ENCODE results near the gene CYP46A1. TPM values are rescaled to one million over a fixed set of nuclear protein-coding genes. Genes with fewer than 3 reads are reported as not detected.

CYP46A1 gene
- total RNA-seq, 3 donors from 2014 or later (not counting 1 experiment from before 2014, with no cell fraction given): 0.09 to 0.45 (median 0.09) TPM

DNA sequence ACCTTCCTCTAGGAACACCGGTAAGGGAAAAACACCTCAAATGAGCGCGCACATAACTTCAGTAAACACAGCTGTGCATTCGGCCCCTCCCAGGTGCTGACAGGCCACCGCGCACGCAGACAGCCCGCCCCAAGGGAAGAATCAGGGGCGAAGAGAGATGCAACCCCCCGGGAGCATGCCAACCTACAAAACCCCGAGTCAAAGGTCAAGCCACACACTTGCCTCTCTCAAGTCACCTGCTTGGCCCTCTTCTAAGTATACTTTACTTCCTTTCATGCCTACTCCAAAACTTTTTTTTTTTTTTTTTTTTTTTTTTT, 2.3 kb upstream of the CYP46A1 start:
- no peak for ATAC-seq
- no peak for DNase-seq
- Mint-ChIP-seq H3K4me3 (no peak overlapping the region), H3K27ac (no peak overlapping the region), H3K36me3 (no peaks in the 10 kb centered on the region), H3K27me3 (ENCODE audit: low read depth in 2 of 2) (peaks cover 11 to 15% of the 10 kb centered on the region in 2 donors), H3K4me1 (peaks cover 7 to 28% of the 10 kb centered on the region in 2 donors), H3K9me3 (no peaks in the 10 kb centered on the region)
- Histone ChIP-seq H3K4me3 (ENCODE audit: low read length) (no peak overlapping the region), H3K4me1 (ENCODE audit: control insufficient read depth, insufficient read depth, low read length) (peaks cover 23% of the 10 kb centered on the region), H3K27me3 (ENCODE audit: control insufficient read depth, insufficient read depth, low read length) (no peaks in the 10 kb centered on the region), H3K36me3 (ENCODE audit: control insufficient read depth, insufficient read depth, low read length) (no peaks in the 10 kb centered on the region), H3K27ac (ENCODE audit: low read length) (no peak overlapping the region), H3K9me3 (ENCODE audit: control insufficient read depth, insufficient read depth, low read length) (peaks cover 8% of the 10 kb centered on the region)
- TF ChIP-seq, protein P1, sequence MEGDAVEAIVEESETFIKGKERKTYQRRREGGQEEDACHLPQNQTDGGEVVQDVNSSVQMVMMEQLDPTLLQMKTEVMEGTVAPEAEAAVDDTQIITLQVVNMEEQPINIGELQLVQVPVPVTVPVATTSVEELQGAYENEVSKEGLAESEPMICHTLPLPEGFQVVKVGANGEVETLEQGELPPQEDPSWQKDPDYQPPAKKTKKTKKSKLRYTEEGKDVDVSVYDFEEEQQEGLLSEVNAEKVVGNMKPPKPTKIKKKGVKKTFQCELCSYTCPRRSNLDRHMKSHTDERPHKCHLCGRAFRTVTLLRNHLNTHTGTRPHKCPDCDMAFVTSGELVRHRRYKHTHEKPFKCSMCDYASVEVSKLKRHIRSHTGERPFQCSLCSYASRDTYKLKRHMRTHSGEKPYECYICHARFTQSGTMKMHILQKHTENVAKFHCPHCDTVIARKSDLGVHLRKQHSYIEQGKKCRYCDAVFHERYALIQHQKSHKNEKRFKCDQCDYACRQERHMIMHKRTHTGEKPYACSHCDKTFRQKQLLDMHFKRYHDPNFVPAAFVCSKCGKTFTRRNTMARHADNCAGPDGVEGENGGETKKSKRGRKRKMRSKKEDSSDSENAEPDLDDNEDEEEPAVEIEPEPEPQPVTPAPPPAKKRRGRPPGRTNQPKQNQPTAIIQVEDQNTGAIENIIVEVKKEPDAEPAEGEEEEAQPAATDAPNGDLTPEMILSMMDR (IDR thresholded peaks at IDR 0.05): no peak
- WGBS (ENCODE audit: insufficient coverage): 94% methylated on average over 11 of the region's 11 CpGs
- intact Hi-C loops (cut with micrococcal nuclease): loop anchor here (5.0 kb wide), 2 partner anchors 74 to 511 kb away; no protein-coding TSS in a partner anchor

DNA sequence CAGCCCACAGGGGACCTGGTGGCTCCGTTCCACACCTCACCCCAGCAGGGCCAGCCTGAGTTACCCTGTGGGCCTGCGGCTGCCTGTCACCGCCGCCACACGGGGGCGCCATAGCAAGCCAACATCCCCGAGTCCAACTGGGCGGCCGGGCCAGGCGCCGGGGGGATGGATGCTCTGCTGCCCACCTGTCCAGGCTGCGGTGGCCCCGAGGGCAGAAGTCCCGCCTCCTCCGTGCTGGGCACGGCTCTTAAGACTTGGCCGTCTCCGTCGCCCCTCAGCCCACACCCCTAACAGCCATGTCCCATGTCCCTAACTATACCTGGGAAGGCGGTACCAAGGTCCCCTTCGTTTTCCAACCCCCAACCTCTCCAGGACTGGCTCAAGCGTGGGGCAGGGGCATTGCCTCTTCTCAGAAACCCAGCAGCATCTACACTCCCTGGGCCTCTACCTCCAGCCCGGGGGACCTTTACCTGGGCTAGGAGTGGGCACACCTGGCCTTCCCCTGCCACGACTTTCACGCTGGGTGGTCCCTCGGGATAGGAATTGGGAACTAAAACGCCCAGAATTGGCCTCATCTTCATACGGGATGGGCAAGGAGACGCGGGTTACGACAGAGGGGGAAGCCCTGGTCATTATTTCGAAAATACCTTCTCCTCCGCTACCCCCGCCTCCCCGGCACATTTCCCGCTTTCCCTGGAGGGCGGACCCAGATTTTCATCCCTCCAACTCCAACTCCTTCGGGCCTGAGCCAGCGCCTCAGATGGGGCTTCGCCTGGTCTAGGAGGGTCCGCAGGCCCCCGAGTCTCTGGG, 1.1 kb upstream of the CYP46A1 start:
- peaks cover 16% of the 10 kb centered on the region for H3K4me1 ChIP-seq (ENCODE audit: control insufficient read depth, insufficient read depth, low read length)
- intact Hi-C loops (cut with micrococcal nuclease): loop anchor here (5.0 kb wide), 2 partner anchors 76 to 509 kb away; no protein-coding TSS in a partner anchor
- peaks cover 4% of the 10 kb centered on the region for H3K27me3 ChIP-seq (ENCODE audit: control insufficient read depth, insufficient read depth, low read length)
- ATAC-seq: peak in 1 of 3 donors; percentile 11
- Mint-ChIP-seq H3K4me3 (peak overlapping the region; percentile 93), H3K27me3 (ENCODE audit: low read depth in 2 of 2) (peaks cover 21 to 24% of the 10 kb centered on the region in 2 donors), H3K9me3 (no peaks in the 10 kb centered on the region), H3K27ac (peak overlapping the region; percentile 82 to 91), H3K36me3 (no peaks in the 10 kb centered on the region), H3K4me1 (peaks cover 7 to 24% of the 10 kb centered on the region in 2 donors)
- H3K4me3 ChIP-seq (ENCODE audit: low read length): peak overlapping the region; percentile 91
- DNase-seq: peak; percentile 83 to 90
- H3K36me3 ChIP-seq (ENCODE audit: control insufficient read depth, insufficient read depth, low read length): no peaks in the 10 kb centered on the region
- peak overlapping the region; percentile 85 for H3K27ac ChIP-seq (ENCODE audit: low read length)
- H3K9me3 ChIP-seq (ENCODE audit: control insufficient read depth, insufficient read depth, low read length): peaks cover 1% of the 10 kb centered on the region
- TF ChIP-seq, protein P1 (IDR thresholded peaks at IDR 0.05): peak; percentile 85
- WGBS (ENCODE audit: insufficient coverage): under 1% methylated on average over 42 of the region's 42 CpGs

DNA sequence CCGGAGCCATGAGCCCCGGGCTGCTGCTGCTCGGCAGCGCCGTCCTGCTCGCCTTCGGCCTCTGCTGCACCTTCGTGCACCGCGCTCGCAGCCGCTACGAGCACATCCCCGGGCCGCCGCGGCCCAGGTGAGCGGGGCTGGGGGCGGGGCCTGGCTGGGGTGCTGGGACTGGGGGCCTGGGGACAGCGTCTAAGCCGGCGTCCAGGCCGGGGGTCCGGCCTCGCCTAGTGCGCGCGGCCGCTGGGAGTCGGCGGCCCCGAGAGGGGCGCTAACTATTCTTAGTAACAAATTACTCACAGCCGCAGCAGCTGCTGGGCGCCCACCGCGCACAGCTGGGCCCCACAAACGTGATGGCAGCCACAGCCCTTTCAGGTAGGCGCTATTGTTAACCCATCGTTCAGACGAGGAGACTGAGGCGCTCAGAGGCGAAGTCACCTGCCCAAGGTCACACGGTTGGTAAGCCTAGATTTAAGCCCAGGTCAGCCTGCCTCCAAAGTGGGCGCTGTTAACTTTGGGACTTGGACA, 374 bp downstream of the CYP46A1 start:
- Mint-ChIP-seq H3K27ac (no peak overlapping the region), H3K4me3 (no peak overlapping the region)

More for the DNA sequence above, 374 bp downstream of the CYP46A1 start:
- ATAC-seq: peak in 1 of 3 donors; percentile 1
- 6% methylated on average over 45 of the region's 45 CpGs for WGBS (ENCODE audit: insufficient coverage)
- intact Hi-C loops (cut with micrococcal nuclease): loop anchor here (1.0 to 5.0 kb wide), 4 partner anchors 77 to 508 kb away; partner anchors contain the start of gene CCNK
- Mint-ChIP-seq H3K4me1 (peaks cover 7 to 30% of the 10 kb centered on the region in 2 donors), H3K36me3 (no peaks in the 10 kb centered on the region), H3K27me3 (ENCODE audit: low read depth in 2 of 2) (peaks cover 36 to 38% of the 10 kb centered on the region in 2 donors), H3K9me3 (no peaks in the 10 kb centered on the region)
- H3K27me3 ChIP-seq (ENCODE audit: control insufficient read depth, insufficient read depth, low read length): peaks cover 12% of the 10 kb centered on the region
- no peaks in the 10 kb centered on the region for H3K36me3 ChIP-seq (ENCODE audit: control insufficient read depth, insufficient read depth, low read length)
- no peak for DNase-seq
- H3K4me3 ChIP-seq (ENCODE audit: low read length): peak overlapping the region; percentile 14
- TF ChIP-seq, protein P1 (IDR thresholded peaks at IDR 0.05): no peak
- no peaks in the 10 kb centered on the region for H3K9me3 ChIP-seq (ENCODE audit: control insufficient read depth, insufficient read depth, low read length)
- H3K27ac ChIP-seq (ENCODE audit: low read length): no peak overlapping the region
- H3K4me1 ChIP-seq (ENCODE audit: control insufficient read depth, insufficient read depth, low read length): peaks cover 16% of the 10 kb centered on the region
